Neural cell (in vitro differentiated cells): ENCODE measurements around the gene MEGF9. TPM values are rescaled to one million over a fixed set of nuclear protein-coding genes. Genes with fewer than 3 reads are reported as not detected.

Experiments used
- H2AFZ ChIP-seq: fragments of 200-600, 300-800 bp; sonication (generic), shearing (Covaris generic); 2 replicates; pipeline ENCODE4 v1.6.0; 2014; ENCODE audit warnings: low read depth, mild to moderate bottlenecking, antibody characterized with exemption, low read length, moderate library complexity
- H3F3A ChIP-seq: fragments of 200-600 bp; shearing (Covaris generic); 2 replicates; pipeline ENCODE4 v1.6.1; 2016; ENCODE audit warnings: mild to moderate bottlenecking, moderate library complexity, mixed read lengths, antibody characterized with exemption, low read length; ENCODE audit not compliant: insufficient read depth, poor library complexity, severe bottlenecking
- H3K27ac ChIP-seq: fragments of 200-600, 300-800 bp; sonication (generic), shearing (Covaris generic); 2 replicates; pipeline ENCODE4 v1.5.1; 2014; ENCODE audit warnings: mild to moderate bottlenecking, low read length, moderate library complexity
- H3K27me3 ChIP-seq: fragments of 300-800, 200-600 bp; sonication (generic), shearing (Covaris generic); 2 replicates; pipeline ENCODE4 v1.6.0; 2014; ENCODE audit warnings: mild to moderate bottlenecking, low read depth, low read length, moderate library complexity; ENCODE audit not compliant: insufficient read depth
- H3K36me3 ChIP-seq: fragments of 300-800, 200-600 bp; sonication (generic), shearing (Covaris generic); 2 replicates; pipeline ENCODE4 v1.5.1; 2014; ENCODE audit warnings: mild to moderate bottlenecking, antibody characterized with exemption, low read length, moderate library complexity; ENCODE audit not compliant: insufficient read depth
- H3K4me2 ChIP-seq: fragments of 300-800, 200-600 bp; sonication (generic), shearing (Covaris generic); 2 replicates; pipeline ENCODE4 v1.6.0; 2014; ENCODE audit warnings: mild to moderate bottlenecking, low read length
- H3K4me3 ChIP-seq: fragments of 300-800, 200-600 bp; sonication (generic), shearing (Covaris generic); 2 replicates; pipeline ENCODE4 v1.5.1; 2014; ENCODE audit warnings: mild to moderate bottlenecking, low read length, moderate library complexity
- H3K79me2 ChIP-seq: fragments of 200-600 bp; shearing (Covaris generic); replicated peaks from 2 replicates; pipeline ENCODE4 v1.6.0; 2014; ENCODE audit warnings: mild to moderate bottlenecking, low read length, moderate library complexity; ENCODE audit not compliant: insufficient read depth
- H3K9ac ChIP-seq: fragments of 300-800, 200-600 bp; sonication (generic), shearing (Covaris generic); 2 replicates; pipeline ENCODE4 v1.6.1; 2016; ENCODE audit warnings: mild to moderate bottlenecking, low read length, mixed read lengths
- H3K9me2 ChIP-seq: fragments of 200-600 bp; shearing (Covaris generic); 2 replicates; pipeline ENCODE4 v1.6.1; 2016; ENCODE audit warnings: mild to moderate bottlenecking, low read length, mixed read lengths; ENCODE audit not compliant: insufficient read depth
- H3K9me3 ChIP-seq: fragments of 200-600, 300-800 bp; sonication (generic), shearing (Covaris generic); 2 replicates; pipeline ENCODE4 v1.6.1; 2016; ENCODE audit warnings: mild to moderate bottlenecking, mixed run types, low read length, moderate library complexity, mixed read lengths
- H4K20me1 ChIP-seq: fragments of 200-600 bp; shearing (Covaris generic); 2 replicates; pipeline ENCODE4 v1.6.1; 2016; ENCODE audit warnings: mild to moderate bottlenecking, mixed run types; ENCODE audit not compliant: insufficient read depth
- EP300 ChIP-seq: fragments of 450-650 bp; conservative IDR thresholded peaks from 2 replicates; pipeline ENCODE4 v1.6.1; 2014; ENCODE audit warnings: antibody characterized with exemption, mild to moderate bottlenecking, moderate library complexity; ENCODE audit not compliant: poor library complexity, severe bottlenecking
- EZH2 ChIP-seq: fragments of 200-600, 300-800 bp; shearing (Covaris generic), sonication (generic); IDR thresholded peaks from 2 replicates; pipeline ENCODE4 v1.6.1; 2014; ENCODE audit warnings: antibody characterized with exemption, low read length, borderline replicate concordance, mild to moderate bottlenecking; ENCODE audit not compliant: insufficient read depth, poor library complexity, severe bottlenecking
- MXI1 ChIP-seq: fragments of 450-650 bp; conservative IDR thresholded peaks from 2 replicates; pipeline ENCODE4 v1.6.1; 2014; ENCODE audit warnings: antibody characterized with exemption, mild to moderate bottlenecking; ENCODE audit not compliant: poor library complexity, severe bottlenecking
- POLR2AphosphoS5 ChIP-seq: IDR thresholded peaks from 2 replicates; pipeline ENCODE4 v1.6.1; 2012
- RAD21 ChIP-seq: fragments of 450-650 bp; conservative IDR thresholded peaks from 2 replicates; pipeline ENCODE4 v1.6.1; 2014; ENCODE audit warnings: antibody characterized with exemption, mild to moderate bottlenecking, moderate library complexity
- SMC3 ChIP-seq: fragments of 450-650 bp; conservative IDR thresholded peaks from 2 replicates; pipeline ENCODE4 v1.6.1; 2014; ENCODE audit warnings: antibody characterized with exemption, mild to moderate bottlenecking, moderate library complexity; ENCODE audit not compliant: poor library complexity
- TAF1 ChIP-seq: IDR thresholded peaks from 2 replicates; pipeline ENCODE4 v1.6.1; 2012; ENCODE audit warnings: low read depth
- polyA plus RNA-seq: library from polyadenylated mRNA; depleted of rRNA; stranded (reverse); fragments of >200 nt; gene quantifications from 2 replicates; pipeline ENCODE4 v1.2.3, GENCODE V29; 2014
- TF ChIP-seq, protein P1 (sequence below): IDR thresholded peaks from 2 replicates; pipeline ENCODE4 v1.6.1; 2012; ENCODE audit warnings: borderline replicate concordance
- TF ChIP-seq, protein P2 (sequence below): fragments of 450-650 bp; IDR thresholded peaks from 2 replicates; pipeline ENCODE4 v1.5.1; 2014; ENCODE audit warnings: antibody characterized with exemption, mild to moderate bottlenecking, moderate library complexity; ENCODE audit not compliant: poor library complexity, severe bottlenecking

The MEGF9 gene
- polyA plus RNA-seq, 1 donor from 2014 or later = 35.0 TPM

GRCh38 chr9:120723565-120723964 lies 9.3 kb upstream of the MEGF9 start:
- no peak overlapping the region for H3K9ac ChIP-seq
- no peak overlapping the region for H2AFZ ChIP-seq
- no peaks in the 10 kb centered on the region for H3F3A ChIP-seq
- no peaks in the 10 kb centered on the region for H3K36me3 ChIP-seq
- no peak overlapping the region for H3K4me2 ChIP-seq
- TF ChIP-seq EP300 = no peak
- TF ChIP-seq, protein P1, sequence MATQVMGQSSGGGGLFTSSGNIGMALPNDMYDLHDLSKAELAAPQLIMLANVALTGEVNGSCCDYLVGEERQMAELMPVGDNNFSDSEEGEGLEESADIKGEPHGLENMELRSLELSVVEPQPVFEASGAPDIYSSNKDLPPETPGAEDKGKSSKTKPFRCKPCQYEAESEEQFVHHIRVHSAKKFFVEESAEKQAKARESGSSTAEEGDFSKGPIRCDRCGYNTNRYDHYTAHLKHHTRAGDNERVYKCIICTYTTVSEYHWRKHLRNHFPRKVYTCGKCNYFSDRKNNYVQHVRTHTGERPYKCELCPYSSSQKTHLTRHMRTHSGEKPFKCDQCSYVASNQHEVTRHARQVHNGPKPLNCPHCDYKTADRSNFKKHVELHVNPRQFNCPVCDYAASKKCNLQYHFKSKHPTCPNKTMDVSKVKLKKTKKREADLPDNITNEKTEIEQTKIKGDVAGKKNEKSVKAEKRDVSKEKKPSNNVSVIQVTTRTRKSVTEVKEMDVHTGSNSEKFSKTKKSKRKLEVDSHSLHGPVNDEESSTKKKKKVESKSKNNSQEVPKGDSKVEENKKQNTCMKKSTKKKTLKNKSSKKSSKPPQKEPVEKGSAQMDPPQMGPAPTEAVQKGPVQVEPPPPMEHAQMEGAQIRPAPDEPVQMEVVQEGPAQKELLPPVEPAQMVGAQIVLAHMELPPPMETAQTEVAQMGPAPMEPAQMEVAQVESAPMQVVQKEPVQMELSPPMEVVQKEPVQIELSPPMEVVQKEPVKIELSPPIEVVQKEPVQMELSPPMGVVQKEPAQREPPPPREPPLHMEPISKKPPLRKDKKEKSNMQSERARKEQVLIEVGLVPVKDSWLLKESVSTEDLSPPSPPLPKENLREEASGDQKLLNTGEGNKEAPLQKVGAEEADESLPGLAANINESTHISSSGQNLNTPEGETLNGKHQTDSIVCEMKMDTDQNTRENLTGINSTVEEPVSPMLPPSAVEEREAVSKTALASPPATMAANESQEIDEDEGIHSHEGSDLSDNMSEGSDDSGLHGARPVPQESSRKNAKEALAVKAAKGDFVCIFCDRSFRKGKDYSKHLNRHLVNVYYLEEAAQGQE = no peak
- TF ChIP-seq SMC3 = no peak
- no peak for TF ChIP-seq TAF1
- TF ChIP-seq, protein P2, sequence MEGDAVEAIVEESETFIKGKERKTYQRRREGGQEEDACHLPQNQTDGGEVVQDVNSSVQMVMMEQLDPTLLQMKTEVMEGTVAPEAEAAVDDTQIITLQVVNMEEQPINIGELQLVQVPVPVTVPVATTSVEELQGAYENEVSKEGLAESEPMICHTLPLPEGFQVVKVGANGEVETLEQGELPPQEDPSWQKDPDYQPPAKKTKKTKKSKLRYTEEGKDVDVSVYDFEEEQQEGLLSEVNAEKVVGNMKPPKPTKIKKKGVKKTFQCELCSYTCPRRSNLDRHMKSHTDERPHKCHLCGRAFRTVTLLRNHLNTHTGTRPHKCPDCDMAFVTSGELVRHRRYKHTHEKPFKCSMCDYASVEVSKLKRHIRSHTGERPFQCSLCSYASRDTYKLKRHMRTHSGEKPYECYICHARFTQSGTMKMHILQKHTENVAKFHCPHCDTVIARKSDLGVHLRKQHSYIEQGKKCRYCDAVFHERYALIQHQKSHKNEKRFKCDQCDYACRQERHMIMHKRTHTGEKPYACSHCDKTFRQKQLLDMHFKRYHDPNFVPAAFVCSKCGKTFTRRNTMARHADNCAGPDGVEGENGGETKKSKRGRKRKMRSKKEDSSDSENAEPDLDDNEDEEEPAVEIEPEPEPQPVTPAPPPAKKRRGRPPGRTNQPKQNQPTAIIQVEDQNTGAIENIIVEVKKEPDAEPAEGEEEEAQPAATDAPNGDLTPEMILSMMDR = no peak
- no peak for TF ChIP-seq RAD21
- TF ChIP-seq POLR2AphosphoS5 = no peak
- TF ChIP-seq EZH2 = no peak
- no peak for TF ChIP-seq MXI1
- H3K27ac ChIP-seq = no peak overlapping the region
- H3K9me2 ChIP-seq = no peaks in the 10 kb centered on the region
- no peaks in the 10 kb centered on the region for H3K79me2 ChIP-seq
- H4K20me1 ChIP-seq = no peaks in the 10 kb centered on the region
- H3K27me3 ChIP-seq = no peaks in the 10 kb centered on the region
- H3K9me3 ChIP-seq = no peaks in the 10 kb centered on the region
- H3K4me3 ChIP-seq = no peak overlapping the region

- Histone ChIP-seq H3K36me3 (no peaks in the 10 kb centered on the region), H3K9ac (no peak overlapping the region), H3K9me2 (no peaks in the 10 kb centered on the region), H3K4me2 (no peak overlapping the region), H3K4me3 (no peak overlapping the region), H3K27me3 (no peaks in the 10 kb centered on the region), H3K9me3 (no peaks in the 10 kb centered on the region), H3K79me2 (no peaks in the 10 kb centered on the region), H2AFZ (no peak overlapping the region), H3K27ac (no peak overlapping the region), H3F3A (no peaks in the 10 kb centered on the region), H4K20me1 (no peaks in the 10 kb centered on the region)
- TF ChIP-seq MXI1 (no peak), POLR2AphosphoS5 (no peak), TAF1 (no peak), EZH2 (no peak), EP300 (no peak), SMC3 (no peak), RAD21 (no peak)
- TF ChIP-seq, protein P1 = no peak
- TF ChIP-seq, protein P2 = no peak
Measured at GRCh38 chr9:120720404-120720803, 6.1 kb upstream of the MEGF9 start.
